SU-DHL-6 (cell line): Measurements from ENCODE around the gene TRIP11.

ENCODE experiments used
- CTCF ChIP-seq: fragments of 200-600 bp; sonication (generic); IDR thresholded peaks from one replicate; pipeline ENCODE4 v1.5.1; 2017; ENCODE audit warnings: antibody characterized with exemption, mild to moderate bottlenecking, low read length, moderate library complexity; ENCODE audit not compliant: insufficient read depth, poor library complexity, severe bottlenecking
- EZH2phosphoT487 ChIP-seq: fragments of 200-600 bp; sonication (generic), shearing (Covaris generic); conservative IDR thresholded peaks from 2 replicates; pipeline ENCODE4 v1.6.1; 2018; ENCODE audit warnings: mild to moderate bottlenecking, antibody characterized with exemption, low read length, moderate library complexity, mixed read lengths

GRCh38 chr14:92040431-92041051 lies 682 bp upstream of the TRIP11 start:
- TF ChIP-seq EZH2phosphoT487 (no peak), CTCF (no peak)
